Neural progenitor cell (in vitro differentiated cells): ENCODE measurements around the gene ERC2.

ENCODE experiments used
- EZH2phosphoT487 ChIP-seq: fragments of 200-600 bp; sonication (generic); IDR thresholded peaks from 2 replicates; pipeline ENCODE4 v1.6.1; 2017; ENCODE audit warnings: antibody characterized with exemption
- TF ChIP-seq, protein P1 (sequence below): fragments of 200-600 bp; sonication (generic); IDR thresholded peaks from 2 replicates; pipeline ENCODE4 v1.5.1; 2017; ENCODE audit warnings: antibody characterized with exemption, mild to moderate bottlenecking

GRCh38 chr3:56488812-56489600, 20.7 kb upstream of the ERC2 start:
- TF ChIP-seq EZH2phosphoT487, result no peak
- TF ChIP-seq, protein P1, sequence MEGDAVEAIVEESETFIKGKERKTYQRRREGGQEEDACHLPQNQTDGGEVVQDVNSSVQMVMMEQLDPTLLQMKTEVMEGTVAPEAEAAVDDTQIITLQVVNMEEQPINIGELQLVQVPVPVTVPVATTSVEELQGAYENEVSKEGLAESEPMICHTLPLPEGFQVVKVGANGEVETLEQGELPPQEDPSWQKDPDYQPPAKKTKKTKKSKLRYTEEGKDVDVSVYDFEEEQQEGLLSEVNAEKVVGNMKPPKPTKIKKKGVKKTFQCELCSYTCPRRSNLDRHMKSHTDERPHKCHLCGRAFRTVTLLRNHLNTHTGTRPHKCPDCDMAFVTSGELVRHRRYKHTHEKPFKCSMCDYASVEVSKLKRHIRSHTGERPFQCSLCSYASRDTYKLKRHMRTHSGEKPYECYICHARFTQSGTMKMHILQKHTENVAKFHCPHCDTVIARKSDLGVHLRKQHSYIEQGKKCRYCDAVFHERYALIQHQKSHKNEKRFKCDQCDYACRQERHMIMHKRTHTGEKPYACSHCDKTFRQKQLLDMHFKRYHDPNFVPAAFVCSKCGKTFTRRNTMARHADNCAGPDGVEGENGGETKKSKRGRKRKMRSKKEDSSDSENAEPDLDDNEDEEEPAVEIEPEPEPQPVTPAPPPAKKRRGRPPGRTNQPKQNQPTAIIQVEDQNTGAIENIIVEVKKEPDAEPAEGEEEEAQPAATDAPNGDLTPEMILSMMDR, result no peak
